SH-SY5Y (cell line): ENCODE measurements around the gene MOBP.

Experiments
- GATA2 ChIP-seq: IDR thresholded peaks from 2 replicates; pipeline ENCODE4 v1.6.1; 2011; ENCODE audit warnings: mild to moderate bottlenecking, low read depth, low read length
- GATA3 ChIP-seq: IDR thresholded peaks from 2 replicates; pipeline ENCODE4 v1.6.1; 2011; ENCODE audit warnings: low read depth, mild to moderate bottlenecking, low read length, moderate library complexity

The MOBP gene, protein sequence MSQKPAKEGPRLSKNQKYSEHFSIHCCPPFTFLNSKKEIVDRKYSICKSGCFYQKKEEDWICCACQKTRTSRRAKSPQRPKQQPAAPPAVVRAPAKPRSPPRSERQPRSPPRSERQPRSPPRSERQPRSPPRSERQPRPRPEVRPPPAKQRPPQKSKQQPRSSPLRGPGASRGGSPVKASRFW

DNA sequence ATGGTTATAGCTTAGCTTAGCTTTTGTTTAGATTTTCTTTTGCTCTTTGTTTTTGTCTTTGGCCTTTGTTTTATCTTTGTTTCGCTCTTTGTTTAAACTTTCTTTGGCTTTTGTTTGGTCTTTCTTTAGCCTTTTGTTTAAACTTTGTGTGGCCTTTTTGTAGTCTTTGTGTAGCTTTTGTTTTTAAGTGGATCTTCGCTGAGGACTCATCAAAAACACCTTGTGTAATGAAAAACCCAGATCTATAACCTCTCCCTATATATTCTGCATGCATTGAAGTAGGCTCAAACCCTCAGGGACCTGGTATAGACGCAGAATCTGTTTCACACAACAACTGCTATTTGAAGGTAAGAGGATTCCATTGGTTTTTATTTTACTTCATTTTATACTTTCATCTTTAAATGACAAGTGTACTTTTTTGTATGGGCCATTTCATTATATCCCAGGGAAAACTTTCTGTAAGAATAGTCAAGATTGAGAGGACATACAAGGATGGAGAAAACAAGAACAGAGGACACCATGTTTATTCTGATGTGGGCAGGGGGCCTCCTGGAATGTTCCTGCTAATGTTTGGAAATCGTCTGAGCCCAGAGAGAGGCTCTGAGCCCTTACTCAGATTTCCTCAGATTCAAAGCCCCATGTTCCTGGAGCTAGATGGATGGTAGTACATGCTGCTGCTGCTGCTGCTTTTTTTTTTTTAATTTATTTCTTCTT, at the start of gene MOBP:
Gene MOBP (plus strand): TSS at position 287 of the 714 bp plus-strand sequence. CDS start 34,390 bp downstream, outside the sequence.
- TF ChIP-seq GATA2 (no peak), GATA3 (no peak)

- no peak for TF ChIP-seq GATA2
- no peak for TF ChIP-seq GATA3
Observed at GRCh38 chr3:39419742-39420315, 47.7 kb upstream of the MOBP start.

GRCh38 chr3:39420543-39420942, 46.9 kb upstream of the MOBP start:
- no peak for TF ChIP-seq GATA3
- no peak for TF ChIP-seq GATA2

DNA sequence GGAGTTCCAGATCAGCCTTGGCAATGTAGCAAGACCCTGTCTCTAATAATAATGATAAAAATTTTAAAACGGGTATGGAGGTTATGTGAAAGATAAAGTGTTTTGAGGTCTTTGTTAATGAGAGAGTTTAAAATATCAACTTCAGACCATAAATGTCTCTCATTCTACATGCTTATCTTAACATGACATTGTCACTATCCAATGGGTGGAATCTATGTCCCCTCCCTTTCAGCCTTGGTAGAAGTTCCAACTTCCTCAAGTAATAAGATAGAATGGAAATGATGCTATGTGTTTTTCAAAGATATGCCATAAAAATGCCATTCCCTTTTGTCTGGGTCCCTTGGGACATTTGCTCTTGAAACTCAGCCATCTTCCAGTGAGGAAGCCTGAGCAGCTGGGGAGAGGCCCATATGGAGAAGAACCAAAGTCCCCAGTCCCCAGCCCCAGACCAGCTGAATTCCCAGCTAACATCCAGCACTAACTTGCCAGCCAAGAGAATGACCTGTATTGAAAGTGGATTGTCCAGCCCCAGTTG, 44.0 kb upstream of the MOBP start:
- TF ChIP-seq GATA2, result no peak
- TF ChIP-seq GATA3, result no peak

DNA sequence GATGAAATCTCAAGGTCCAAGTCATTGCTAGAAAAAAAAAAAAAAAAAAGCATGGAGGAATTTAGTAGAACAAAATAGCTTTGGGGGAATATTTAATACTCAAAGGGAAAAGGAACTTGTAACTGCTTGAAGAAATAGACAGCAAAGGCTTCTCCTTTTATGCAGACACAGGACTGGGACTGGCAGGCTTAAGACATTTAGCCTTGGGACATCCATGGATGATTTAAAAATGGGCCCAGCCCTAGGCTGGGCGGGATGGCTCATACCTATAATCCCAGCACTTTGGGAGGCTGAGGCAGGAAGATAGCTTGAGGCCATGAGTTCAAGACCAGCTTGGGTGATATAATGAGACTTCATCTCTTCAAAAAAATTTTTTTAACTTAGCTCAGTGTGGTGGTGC, 41.2 kb upstream of the MOBP start:
- no peak for TF ChIP-seq GATA3
- TF ChIP-seq GATA2, result no peak

DNA sequence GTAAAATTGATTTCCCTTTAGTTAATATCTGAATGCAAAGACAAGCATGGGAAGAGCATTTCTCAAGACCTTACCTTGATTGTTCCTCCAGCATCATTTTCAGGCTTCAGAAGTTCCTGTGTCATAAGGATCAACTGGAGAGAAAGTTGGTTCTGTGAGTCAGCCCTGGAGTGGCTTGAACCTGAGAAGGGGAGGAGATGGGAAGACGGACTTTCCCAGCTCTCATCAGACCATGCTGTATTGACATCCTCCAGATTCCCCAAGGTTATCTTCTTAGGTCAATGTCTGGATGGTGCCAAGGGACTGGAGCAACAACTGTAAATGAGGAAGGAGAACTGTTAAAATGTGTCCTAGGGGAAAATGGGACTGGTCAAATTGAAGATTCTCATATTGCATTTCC, 40.0 kb upstream of the MOBP start:
- no peak for TF ChIP-seq GATA3
- TF ChIP-seq GATA2, result no peak

GRCh38 chr3:39428745-39429201, 38.7 kb upstream of the MOBP start:
- TF ChIP-seq GATA2 (no peak), GATA3 (no peak)

DNA sequence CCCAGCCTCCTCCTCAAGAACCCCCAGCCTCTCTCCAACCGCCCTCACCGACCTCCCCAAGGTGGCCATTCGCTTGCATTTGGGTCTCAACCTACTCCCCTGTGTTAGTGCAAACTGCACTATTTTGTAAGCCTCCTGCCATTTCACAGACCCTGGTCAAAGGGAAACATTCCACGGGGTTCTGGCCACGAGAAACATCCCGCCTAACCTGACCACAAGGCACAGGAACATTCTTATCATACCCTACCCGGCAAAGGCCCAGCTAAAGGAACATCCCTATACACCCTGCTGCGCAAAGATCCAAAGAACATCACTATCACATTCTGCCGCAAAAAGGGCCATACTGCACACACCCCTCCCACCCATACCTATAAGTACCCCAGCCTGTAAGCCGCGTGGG, 38.0 kb upstream of the MOBP start:
- TF ChIP-seq GATA2, result no peak
- TF ChIP-seq GATA3, result no peak

DNA sequence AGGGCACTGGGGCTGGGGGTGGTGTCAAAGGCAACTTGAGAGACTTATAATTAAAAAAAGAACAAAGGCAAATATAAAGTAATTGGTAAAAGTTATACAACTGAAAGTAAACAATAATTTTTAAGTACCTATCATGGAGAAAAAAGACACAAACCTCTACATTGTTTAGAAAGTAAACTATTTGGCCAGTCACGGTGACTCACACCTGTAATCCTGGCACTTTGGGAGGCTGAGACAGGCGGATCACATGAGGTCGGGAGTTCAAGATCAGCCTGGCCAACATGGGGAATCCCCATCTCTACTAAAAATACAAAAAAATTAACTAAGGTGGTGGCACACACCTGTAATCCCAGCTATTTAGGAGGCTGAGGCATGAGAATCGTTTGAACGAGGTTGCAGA, 35.1 kb upstream of the MOBP start:
- TF ChIP-seq GATA3 (no peak), GATA2 (no peak)

GRCh38 chr3:39433642-39434041, 33.8 kb upstream of the MOBP start:
- no peak for TF ChIP-seq GATA3
- no peak for TF ChIP-seq GATA2

DNA sequence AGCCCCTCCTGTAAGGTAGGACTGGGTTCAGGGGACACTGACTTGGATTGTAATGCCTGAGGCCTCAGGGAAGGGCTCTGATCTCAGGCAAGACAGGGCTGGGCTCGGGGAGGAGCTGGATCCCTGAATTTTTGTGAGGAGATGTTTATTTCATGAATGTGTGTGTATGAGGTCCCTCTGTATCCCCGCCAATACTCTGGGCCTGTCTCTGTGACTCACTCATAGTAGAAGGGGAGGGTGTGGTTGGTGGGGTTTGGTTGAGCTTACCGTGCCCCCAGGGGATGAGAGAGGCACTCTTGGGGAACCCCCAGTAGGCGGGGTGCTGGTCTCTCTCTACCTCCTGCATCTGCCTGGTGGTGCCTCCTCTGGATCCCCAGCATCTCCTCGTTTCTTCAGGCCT, 32.9 kb upstream of the MOBP start:
- TF ChIP-seq GATA3, result no peak
- no peak for TF ChIP-seq GATA2

GRCh38 chr3:39435006-39435748, 32.3 kb upstream of the MOBP start:
- TF ChIP-seq GATA2 (no peak), GATA3 (no peak)

DNA sequence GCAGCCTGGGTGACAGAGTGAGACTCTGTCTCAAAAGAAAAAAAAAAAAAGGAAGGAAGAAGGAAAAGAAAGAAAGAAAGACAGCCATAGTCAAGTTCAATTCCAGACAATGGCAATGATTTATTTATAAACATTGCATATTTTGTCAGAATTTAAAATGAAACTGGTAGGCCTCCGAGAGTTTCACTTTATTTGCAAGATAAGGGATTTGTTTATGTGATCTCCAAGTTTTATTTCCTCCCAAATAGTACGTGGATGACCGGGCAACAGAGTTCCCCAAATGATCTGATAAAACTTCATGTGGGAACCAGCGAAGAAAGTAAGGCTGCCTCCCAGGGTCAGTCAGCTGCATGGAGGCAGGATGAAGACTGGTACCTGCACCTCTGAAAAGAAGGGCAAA, 28.6 kb upstream of the MOBP start:
- TF ChIP-seq GATA3 (no peak), GATA2 (no peak)

- TF ChIP-seq GATA3 (no peak), GATA2 (no peak)
Observed at GRCh38 chr3:39440316-39440715, 27.2 kb upstream of the MOBP start.

DNA sequence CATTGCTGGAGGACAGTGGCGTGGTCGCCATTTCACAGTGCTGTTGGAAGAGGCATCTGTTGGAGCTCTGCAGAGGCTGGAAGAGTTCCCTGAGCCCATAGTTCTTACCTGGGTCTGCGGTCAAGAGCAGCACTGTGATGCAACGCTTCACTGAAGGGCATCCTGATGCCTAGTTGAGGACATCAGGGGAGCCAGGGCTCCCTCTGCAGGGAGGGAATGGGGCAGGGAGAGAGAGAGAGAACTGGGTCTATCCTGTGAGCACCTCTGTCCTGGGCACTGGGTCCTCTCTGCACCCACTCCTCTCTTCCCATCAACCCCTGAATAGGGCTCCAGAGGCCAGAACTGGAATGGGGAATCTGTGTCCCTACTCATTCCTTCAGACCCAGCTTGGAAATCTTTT, 23.9 kb upstream of the MOBP start:
- no peak for TF ChIP-seq GATA2
- no peak for TF ChIP-seq GATA3
